ENCODE data around the gene STEAP3. TPM values are rescaled to one million over a fixed set of nuclear protein-coding genes. Genes with fewer than 3 reads are reported as not detected.

Gene STEAP3
- polyA plus RNA-seq, 4 donors = 1.3 to 19.2 (median 3.2) TPM

DNA sequence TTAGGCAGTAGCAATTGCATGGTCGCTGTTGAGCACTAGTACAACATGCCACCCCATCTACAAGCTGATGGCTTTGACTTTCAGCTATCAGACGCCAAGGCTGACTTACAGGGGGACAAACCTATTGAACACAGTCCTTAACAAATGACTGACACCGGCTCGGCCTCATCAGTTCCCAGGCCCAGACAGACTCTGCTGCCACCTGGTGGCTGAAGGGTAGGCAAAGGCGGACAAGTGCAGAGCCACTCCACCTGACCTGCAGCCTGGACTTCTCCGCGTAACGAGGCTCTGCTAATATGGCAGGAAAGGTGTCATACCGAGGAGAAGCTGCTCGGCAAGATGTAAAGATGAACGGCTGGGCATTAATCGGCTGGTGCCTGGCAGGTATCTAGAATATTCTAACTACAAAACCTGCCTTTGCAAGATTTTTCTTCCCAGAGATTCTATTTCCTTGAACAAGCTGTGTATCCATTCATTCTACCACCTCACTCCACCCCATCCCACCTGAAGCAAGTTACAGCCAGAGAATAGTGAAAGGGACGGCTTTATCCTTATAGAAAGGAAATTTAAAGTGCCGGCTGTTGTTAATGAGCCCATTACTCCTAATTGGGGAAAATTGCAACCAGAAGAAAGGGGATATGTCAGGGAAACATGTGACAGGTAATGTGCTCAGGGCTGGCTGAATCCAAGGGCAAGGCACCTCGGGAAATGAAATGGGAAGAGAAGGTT, 67.4 kb downstream of the STEAP3 start:
- DNase-seq (peak; percentile 85 to 86), FAIRE-seq (no peak)
- Histone ChIP-seq H3K27ac (ENCODE audit: low read depth in 1 of 3, low read length in 2 of 3) (no peak overlapping the region), H3K36me3 (ENCODE audit: control insufficient read depth in 3 of 3, insufficient read depth in 2 of 3, low read depth in 1 of 3, low read length in 3 of 3) (peaks cover 0 to 2% (median 0%) of the 10 kb centered on the region in 3 donors), H3K4me1 (ENCODE audit: control insufficient read depth in 3 of 3, insufficient read depth in 2 of 3, low read depth in 1 of 3, low read length in 2 of 3) (no peaks in the 10 kb centered on the region), H3K4me3 (ENCODE audit: low read depth in 1 of 3, low read length in 3 of 3) (no peak overlapping the region), H3K27me3 (ENCODE audit: control insufficient read depth in 3 of 3, insufficient read depth in 3 of 3, low read length in 3 of 3) (no peaks in the 10 kb centered on the region), H3K9me3 (ENCODE audit: control insufficient read depth in 2 of 2, insufficient read depth in 1 of 2, low read depth in 1 of 2, low read length in 1 of 2) (no peaks in the 10 kb centered on the region)
- WGBS, 3 donors = 25 to 65% (median 41%) methylated on average over 15 of the region's 15 CpGs

DNA sequence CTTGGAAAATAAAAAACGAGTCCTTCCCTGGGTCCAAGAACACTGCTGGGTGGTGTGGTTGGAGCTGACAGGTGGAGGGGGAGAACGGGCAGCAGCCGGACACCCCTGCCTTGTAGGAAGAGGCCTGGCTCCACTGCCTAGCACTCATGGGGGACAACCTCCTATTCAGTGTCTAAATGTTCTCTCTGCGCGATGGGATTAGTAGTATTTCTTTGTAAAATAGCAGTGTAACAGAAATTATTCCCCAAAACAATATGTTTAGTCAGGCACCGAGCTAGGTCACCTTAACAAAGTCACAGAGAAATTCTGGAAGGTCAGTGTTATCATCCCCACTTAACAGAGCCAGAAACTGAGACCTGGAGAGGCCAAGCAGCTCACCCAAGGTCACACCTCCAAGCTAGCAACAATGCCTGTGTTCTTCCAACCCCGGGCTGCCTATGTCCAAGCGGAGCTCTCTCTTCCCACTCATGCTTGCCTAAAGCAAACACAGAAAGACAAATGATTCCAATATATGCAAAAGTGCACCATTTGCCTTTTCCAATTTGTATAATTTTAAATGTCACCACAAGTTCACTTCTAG, 68.0 kb downstream of the STEAP3 start:
- Histone ChIP-seq H3K4me3 (ENCODE audit: low read depth in 1 of 3, low read length in 3 of 3) (no peak overlapping the region), H3K4me1 (ENCODE audit: control insufficient read depth in 3 of 3, insufficient read depth in 2 of 3, low read depth in 1 of 3, low read length in 2 of 3) (no peaks in the 10 kb centered on the region), H3K27ac (ENCODE audit: low read depth in 1 of 3, low read length in 2 of 3) (no peak overlapping the region), H3K27me3 (ENCODE audit: control insufficient read depth in 3 of 3, insufficient read depth in 3 of 3, low read length in 3 of 3) (no peaks in the 10 kb centered on the region), H3K36me3 (ENCODE audit: control insufficient read depth in 3 of 3, insufficient read depth in 2 of 3, low read depth in 1 of 3, low read length in 3 of 3) (peaks cover 0 to 2% (median 0%) of the 10 kb centered on the region in 3 donors), H3K9me3 (ENCODE audit: control insufficient read depth in 2 of 2, insufficient read depth in 1 of 2, low read depth in 1 of 2, low read length in 1 of 2) (no peaks in the 10 kb centered on the region)
- 90 to 92% (median 90%) methylated on average over 8 of the region's 8 CpGs for WGBS, 3 donors
- DNase-seq (no peak), FAIRE-seq (no peak)

DNA sequence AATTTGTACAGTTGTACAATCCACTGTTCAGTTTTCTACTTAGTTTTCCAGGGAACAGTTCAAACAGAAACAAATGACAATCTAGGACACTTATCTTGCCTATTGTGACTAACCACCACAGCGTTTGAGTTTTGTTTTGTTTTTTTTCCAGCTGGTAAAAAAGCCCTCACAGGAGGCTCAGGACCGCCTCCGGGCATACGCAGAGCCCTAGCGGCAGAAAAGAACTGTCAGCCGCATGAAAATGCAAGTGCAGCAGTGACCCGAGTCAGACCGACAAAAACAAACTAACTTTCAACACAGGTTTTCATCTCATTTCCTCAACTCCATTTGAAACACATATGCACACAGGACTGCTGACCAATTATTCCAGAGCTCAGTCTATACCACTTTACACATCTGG, 68.6 kb downstream of the STEAP3 start:
- DNase-seq (no peak), FAIRE-seq (no peak)
- no peaks in the 10 kb centered on the region for H3K9me3 ChIP-seq (ENCODE audit: control insufficient read depth in 2 of 2, insufficient read depth in 1 of 2, low read depth in 1 of 2, low read length in 1 of 2)
- H3K36me3 ChIP-seq (ENCODE audit: control insufficient read depth in 3 of 3, insufficient read depth in 2 of 3, low read depth in 1 of 3, low read length in 3 of 3) = peaks cover 0 to 2% (median 0%) of the 10 kb centered on the region in 3 donors
- H3K4me1 ChIP-seq (ENCODE audit: control insufficient read depth in 3 of 3, insufficient read depth in 2 of 3, low read depth in 1 of 3, low read length in 2 of 3) = no peaks in the 10 kb centered on the region
- no peaks in the 10 kb centered on the region for H3K27me3 ChIP-seq (ENCODE audit: control insufficient read depth in 3 of 3, insufficient read depth in 3 of 3, low read length in 3 of 3)
- WGBS, 3 donors = 58 to 77% (median 63%) methylated on average over 8 of the region's 8 CpGs
- H3K4me3 ChIP-seq (ENCODE audit: low read depth in 1 of 3, low read length in 3 of 3) = no peak overlapping the region
- H3K27ac ChIP-seq (ENCODE audit: low read depth in 1 of 3, low read length in 2 of 3) = no peak overlapping the region

DNA sequence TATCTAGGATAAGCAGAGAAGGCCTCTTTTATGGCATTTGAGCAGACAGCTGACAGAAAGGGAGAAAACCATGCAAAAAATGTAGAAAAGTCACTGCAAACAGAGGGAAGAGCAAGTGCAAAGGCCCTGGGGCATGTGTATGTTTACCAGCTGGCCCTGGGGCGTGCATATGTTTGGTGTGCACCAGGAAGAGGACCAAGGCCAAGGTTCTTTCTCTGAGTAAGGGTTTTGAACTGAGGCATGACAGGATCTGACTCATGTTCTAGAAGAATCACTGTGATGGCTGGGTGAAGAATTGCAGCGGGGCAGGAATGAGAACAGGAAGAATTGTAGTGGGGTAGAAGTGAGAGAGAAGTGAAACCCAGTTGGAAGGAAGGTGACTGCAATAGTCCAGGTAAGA, 69.6 kb downstream of the STEAP3 start:
- no peak overlapping the region for H3K4me3 ChIP-seq (ENCODE audit: low read depth in 1 of 3, low read length in 3 of 3)

DNA sequence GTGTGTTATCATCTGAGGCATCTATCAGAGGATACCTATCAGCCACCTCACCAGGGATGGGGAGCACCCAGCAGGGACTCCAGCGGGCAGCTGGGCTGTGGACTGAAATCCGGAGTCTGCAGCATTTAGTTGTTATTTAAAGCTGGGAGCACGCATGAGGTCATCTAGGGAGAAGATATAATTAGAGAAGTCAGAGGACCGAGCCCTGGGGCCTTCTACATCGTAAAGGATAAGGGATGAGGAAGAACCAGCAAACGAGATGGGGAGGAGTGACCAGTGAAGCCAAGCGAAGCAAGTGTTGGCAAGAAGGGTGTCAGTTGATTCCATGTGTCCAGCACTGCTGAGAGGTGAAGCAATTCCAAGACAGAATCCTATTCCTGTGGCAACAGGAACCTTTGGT, 70.3 kb downstream of the STEAP3 start:
- no peak for FAIRE-seq
- peaks cover 0 to 2% (median 0%) of the 10 kb centered on the region in 3 donors for H3K36me3 ChIP-seq (ENCODE audit: control insufficient read depth in 3 of 3, insufficient read depth in 2 of 3, low read depth in 1 of 3, low read length in 3 of 3)
- 74 to 85% (median 80%) methylated on average over 7 of the region's 7 CpGs for WGBS, 3 donors

More for the DNA sequence above, 69.6 kb downstream of the STEAP3 start:
- FAIRE-seq (no peak), DNase-seq (no peak)
- 81 to 93% (median 91%) methylated on average over 2 of the region's 2 CpGs for WGBS, 3 donors
- Histone ChIP-seq H3K9me3 (ENCODE audit: control insufficient read depth in 2 of 2, insufficient read depth in 1 of 2, low read depth in 1 of 2, low read length in 1 of 2) (no peaks in the 10 kb centered on the region), H3K27ac (ENCODE audit: low read depth in 1 of 3, low read length in 2 of 3) (no peak overlapping the region), H3K36me3 (ENCODE audit: control insufficient read depth in 3 of 3, insufficient read depth in 2 of 3, low read depth in 1 of 3, low read length in 3 of 3) (peaks cover 0 to 2% (median 0%) of the 10 kb centered on the region in 3 donors), H3K27me3 (ENCODE audit: control insufficient read depth in 3 of 3, insufficient read depth in 3 of 3, low read length in 3 of 3) (no peaks in the 10 kb centered on the region), H3K4me1 (ENCODE audit: control insufficient read depth in 3 of 3, insufficient read depth in 2 of 3, low read depth in 1 of 3, low read length in 2 of 3) (no peaks in the 10 kb centered on the region)

DNA sequence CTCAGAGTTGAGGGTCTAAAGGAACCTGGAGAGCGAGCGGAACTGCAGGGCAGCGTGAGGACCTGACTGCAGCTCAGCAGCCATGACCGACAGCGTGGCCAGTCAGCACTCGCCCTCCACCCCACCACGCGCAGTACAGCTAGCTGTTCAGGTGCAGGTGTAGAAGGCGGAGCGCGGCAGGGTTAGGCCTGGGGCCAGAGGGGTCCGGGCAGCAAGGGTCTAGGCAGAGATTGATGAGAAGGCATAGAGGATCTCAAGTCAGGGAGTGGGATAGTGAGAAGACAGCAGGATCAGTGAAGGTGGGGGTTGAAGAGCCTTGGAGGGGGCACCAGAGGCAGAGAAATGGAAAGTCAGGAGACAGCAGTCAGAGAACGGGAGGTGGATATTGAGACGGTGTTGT, 71.0 kb downstream of the STEAP3 start:
- H3K9me3 ChIP-seq (ENCODE audit: control insufficient read depth in 2 of 2, insufficient read depth in 1 of 2, low read depth in 1 of 2, low read length in 1 of 2) = no peaks in the 10 kb centered on the region
- no peaks in the 10 kb centered on the region for H3K4me1 ChIP-seq (ENCODE audit: control insufficient read depth in 3 of 3, insufficient read depth in 2 of 3, low read depth in 1 of 3, low read length in 2 of 3)
- no peaks in the 10 kb centered on the region for H3K27me3 ChIP-seq (ENCODE audit: control insufficient read depth in 3 of 3, insufficient read depth in 3 of 3, low read length in 3 of 3)
- H3K27ac ChIP-seq (ENCODE audit: low read depth in 1 of 3, low read length in 2 of 3) = no peak overlapping the region
- FAIRE-seq (no peak), DNase-seq (no peak)
- peaks cover 0 to 2% (median 0%) of the 10 kb centered on the region in 3 donors for H3K36me3 ChIP-seq (ENCODE audit: control insufficient read depth in 3 of 3, insufficient read depth in 2 of 3, low read depth in 1 of 3, low read length in 3 of 3)
- 86 to 94% (median 88%) methylated on average over 14 of the region's 14 CpGs for WGBS, 3 donors
- H3K4me3 ChIP-seq (ENCODE audit: low read depth in 1 of 3, low read length in 3 of 3) = no peak overlapping the region

More for the DNA sequence above, 70.3 kb downstream of the STEAP3 start:
- no peaks in the 10 kb centered on the region for H3K4me1 ChIP-seq (ENCODE audit: control insufficient read depth in 3 of 3, insufficient read depth in 2 of 3, low read depth in 1 of 3, low read length in 2 of 3)
- no peaks in the 10 kb centered on the region for H3K9me3 ChIP-seq (ENCODE audit: control insufficient read depth in 2 of 2, insufficient read depth in 1 of 2, low read depth in 1 of 2, low read length in 1 of 2)
- no peak for DNase-seq
- no peaks in the 10 kb centered on the region for H3K27me3 ChIP-seq (ENCODE audit: control insufficient read depth in 3 of 3, insufficient read depth in 3 of 3, low read length in 3 of 3)
- no peak overlapping the region for H3K27ac ChIP-seq (ENCODE audit: low read depth in 1 of 3, low read length in 2 of 3)
- no peak overlapping the region for H3K4me3 ChIP-seq (ENCODE audit: low read depth in 1 of 3, low read length in 3 of 3)

DNA sequence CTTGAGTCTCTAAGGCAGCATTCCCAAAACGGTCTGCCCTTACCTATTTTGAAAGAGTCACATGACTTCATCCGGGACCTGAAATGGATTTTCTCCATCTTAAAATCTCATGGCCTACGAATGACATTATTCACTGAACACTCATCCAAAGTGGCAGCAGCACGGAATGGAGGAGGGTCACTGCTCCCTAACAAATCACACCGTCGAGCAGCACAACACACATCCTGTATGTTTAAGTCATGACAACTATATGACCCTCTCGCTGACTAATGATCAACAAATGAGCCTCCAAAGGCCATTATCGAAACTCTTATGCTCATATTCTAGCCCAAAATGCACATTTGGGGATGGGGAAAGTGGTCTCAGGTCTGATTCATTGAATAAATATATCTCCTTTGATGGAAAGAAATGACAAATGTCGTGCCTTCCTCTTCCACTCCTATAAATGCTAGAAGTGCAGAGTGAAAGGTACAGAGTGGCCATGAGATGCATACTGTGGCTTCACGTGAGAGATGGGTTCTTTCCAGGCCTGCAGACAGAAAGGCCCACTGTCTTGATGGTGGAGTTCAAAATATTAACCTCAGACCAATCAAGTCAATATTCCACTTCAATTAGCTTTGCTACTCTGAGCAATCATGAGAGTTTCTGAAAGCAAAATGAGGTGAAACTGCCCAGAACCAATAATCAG, 72.2 kb downstream of the STEAP3 start:
- Histone ChIP-seq H3K9me3 (ENCODE audit: control insufficient read depth in 2 of 2, insufficient read depth in 1 of 2, low read depth in 1 of 2, low read length in 1 of 2) (no peaks in the 10 kb centered on the region), H3K27ac (ENCODE audit: low read depth in 1 of 3, low read length in 2 of 3) (no peak overlapping the region), H3K36me3 (ENCODE audit: control insufficient read depth in 3 of 3, insufficient read depth in 2 of 3, low read depth in 1 of 3, low read length in 3 of 3) (peaks cover 0 to 2% (median 0%) of the 10 kb centered on the region in 3 donors), H3K4me3 (ENCODE audit: low read depth in 1 of 3, low read length in 3 of 3) (no peak overlapping the region), H3K4me1 (ENCODE audit: control insufficient read depth in 3 of 3, insufficient read depth in 2 of 3, low read depth in 1 of 3, low read length in 2 of 3) (no peaks in the 10 kb centered on the region), H3K27me3 (ENCODE audit: control insufficient read depth in 3 of 3, insufficient read depth in 3 of 3, low read length in 3 of 3) (no peaks in the 10 kb centered on the region)
- no peak for DNase-seq
- FAIRE-seq = no peak
- 86 to 92% (median 87%) methylated on average over 10 of the region's 10 CpGs for WGBS, 3 donors

DNA sequence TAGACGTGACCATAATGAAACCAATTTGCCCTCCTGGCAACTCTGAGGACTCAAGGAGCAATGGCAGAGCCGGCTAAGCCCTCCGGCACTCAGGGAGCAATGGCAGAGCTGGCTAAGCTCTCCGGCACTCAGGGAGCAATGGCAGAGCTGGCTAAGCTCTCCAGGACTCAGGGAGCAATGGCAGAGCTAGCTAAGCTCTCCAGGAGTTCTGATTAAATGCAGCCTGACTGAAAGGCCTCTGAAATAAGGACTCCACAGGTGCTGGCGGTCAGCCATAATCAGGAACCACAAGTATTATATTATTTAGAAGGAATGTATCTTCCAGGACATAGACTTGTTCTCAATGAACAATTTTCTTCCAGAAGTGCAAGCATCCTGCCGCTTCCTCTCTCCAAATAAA, 77.8 kb downstream of the STEAP3 start:
- WGBS, 3 donors = 94 to 97% (median 95%) methylated on average over 6 of the region's 6 CpGs
- FAIRE-seq (no peak), DNase-seq (no peak)
- no peaks in the 10 kb centered on the region for H3K27me3 ChIP-seq (ENCODE audit: control insufficient read depth in 3 of 3, insufficient read depth in 3 of 3, low read length in 3 of 3)
- peaks cover 0 to 9% (median 0%) of the 10 kb centered on the region in 3 donors for H3K4me1 ChIP-seq (ENCODE audit: control insufficient read depth in 3 of 3, insufficient read depth in 2 of 3, low read depth in 1 of 3, low read length in 2 of 3)
- H3K36me3 ChIP-seq (ENCODE audit: control insufficient read depth in 3 of 3, insufficient read depth in 2 of 3, low read depth in 1 of 3, low read length in 3 of 3) = peaks cover 0 to 2% (median 0%) of the 10 kb centered on the region in 3 donors
- H3K9me3 ChIP-seq (ENCODE audit: control insufficient read depth in 2 of 2, insufficient read depth in 1 of 2, low read depth in 1 of 2, low read length in 1 of 2) = no peaks in the 10 kb centered on the region
- no peak overlapping the region for H3K27ac ChIP-seq (ENCODE audit: low read depth in 1 of 3, low read length in 2 of 3)
- H3K4me3 ChIP-seq (ENCODE audit: low read depth in 1 of 3, low read length in 3 of 3) = no peak overlapping the region

Data from small intestine (tissue), 7 donors.